ENCODE results near the gene DNAJB14.
A peak's percentile ranks its signal among the peaks of the same experiment; 100 is the strongest.

DNA sequence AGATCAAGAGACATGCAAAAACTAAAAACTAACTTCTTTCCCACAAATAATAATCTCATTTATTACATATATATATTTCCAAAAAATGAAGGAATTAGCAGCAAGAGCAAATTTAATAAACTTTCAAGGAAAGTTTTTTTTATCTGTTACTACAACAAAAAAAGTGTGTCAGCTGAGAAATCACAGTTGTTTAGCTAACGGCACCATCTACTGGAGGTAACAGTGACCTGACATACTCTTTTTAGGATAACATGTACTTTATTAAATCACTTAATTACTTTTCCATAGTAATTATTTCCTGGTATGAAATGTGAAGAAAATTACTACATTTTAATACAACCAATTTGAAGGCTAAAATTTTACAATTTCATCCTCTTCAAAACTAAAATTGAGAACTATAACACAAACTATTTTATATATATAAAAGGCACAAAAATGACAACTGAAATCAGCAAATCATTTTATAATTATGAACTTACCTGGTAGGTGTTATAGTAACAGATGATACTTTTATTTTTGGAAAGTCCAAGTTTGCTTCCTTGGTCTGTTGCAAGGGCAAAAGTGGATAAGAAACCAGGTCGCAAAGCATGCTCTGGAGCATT is 61.3 kb downstream of the DNAJB14 start:
- TF ChIP-seq POLR2A (IDR thresholded peaks at IDR 0.05) (no peak), EP300 (IDR thresholded peaks at IDR 0.05) (no peak), POLR2AphosphoS5 (IDR thresholded peaks at IDR 0.05) (no peak)
- TF ChIP-seq, protein P1, sequence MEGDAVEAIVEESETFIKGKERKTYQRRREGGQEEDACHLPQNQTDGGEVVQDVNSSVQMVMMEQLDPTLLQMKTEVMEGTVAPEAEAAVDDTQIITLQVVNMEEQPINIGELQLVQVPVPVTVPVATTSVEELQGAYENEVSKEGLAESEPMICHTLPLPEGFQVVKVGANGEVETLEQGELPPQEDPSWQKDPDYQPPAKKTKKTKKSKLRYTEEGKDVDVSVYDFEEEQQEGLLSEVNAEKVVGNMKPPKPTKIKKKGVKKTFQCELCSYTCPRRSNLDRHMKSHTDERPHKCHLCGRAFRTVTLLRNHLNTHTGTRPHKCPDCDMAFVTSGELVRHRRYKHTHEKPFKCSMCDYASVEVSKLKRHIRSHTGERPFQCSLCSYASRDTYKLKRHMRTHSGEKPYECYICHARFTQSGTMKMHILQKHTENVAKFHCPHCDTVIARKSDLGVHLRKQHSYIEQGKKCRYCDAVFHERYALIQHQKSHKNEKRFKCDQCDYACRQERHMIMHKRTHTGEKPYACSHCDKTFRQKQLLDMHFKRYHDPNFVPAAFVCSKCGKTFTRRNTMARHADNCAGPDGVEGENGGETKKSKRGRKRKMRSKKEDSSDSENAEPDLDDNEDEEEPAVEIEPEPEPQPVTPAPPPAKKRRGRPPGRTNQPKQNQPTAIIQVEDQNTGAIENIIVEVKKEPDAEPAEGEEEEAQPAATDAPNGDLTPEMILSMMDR (IDR thresholded peaks at IDR 0.05) = peak in 1 of 7 experiments; percentile 21

All from stomach (tissue), 4 donors.